ENCODE measurements around the gene PPP2R3B.
"Not testable (repeated sequence)": the region's sequence is repeated elsewhere in the genome, so short reads cannot be mapped to it uniquely, and the experiment has no call there.

The PPP2R3B gene

DNA sequence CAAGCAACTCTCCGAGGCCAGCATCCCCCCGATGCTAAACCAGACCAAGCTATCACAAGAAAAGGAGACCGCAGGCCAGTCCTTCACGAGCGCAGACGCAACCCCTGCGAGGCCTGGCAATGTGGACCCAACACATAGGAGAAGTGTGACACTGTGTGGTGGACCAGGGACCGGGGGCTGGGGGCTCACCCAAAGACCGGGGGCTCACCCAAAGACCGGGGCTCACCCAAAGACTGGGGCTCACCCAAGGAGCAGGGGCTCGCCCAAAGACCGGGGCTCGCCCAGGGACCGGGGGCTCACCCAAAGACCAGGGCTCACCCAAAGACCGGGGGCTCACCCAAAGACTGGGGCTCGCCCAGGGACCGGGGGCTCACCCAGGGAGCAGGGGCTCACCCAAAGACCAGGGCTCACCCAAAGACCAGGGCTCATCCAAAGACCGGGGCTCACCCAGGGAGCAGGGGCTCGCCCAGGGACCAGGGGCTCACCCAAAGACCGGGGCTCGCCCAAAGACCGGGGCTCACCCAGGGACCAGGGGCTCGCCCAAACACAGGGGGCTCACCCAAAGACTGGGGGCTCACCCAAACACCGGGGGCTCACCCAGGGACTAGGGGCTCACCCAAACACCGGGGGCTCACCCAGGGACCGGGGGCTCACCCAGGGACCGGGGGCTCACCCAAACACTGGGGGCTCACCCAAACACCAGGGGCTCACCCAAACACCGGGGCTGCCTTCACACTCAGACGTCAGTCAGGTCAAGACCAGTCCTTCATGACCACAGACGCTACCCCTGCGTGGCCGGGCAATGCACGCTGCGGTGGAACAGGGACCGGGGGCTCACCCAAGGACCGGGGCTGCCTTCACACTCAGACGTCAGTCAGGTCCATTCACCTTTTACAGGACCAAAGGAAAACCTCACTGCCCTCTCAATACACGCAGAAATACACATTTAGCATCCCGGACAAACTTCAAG lies 32.9 kb downstream of the PPP2R3B start:
- DNase-seq (ENCODE audit: low spot score), result no peak

DNA sequence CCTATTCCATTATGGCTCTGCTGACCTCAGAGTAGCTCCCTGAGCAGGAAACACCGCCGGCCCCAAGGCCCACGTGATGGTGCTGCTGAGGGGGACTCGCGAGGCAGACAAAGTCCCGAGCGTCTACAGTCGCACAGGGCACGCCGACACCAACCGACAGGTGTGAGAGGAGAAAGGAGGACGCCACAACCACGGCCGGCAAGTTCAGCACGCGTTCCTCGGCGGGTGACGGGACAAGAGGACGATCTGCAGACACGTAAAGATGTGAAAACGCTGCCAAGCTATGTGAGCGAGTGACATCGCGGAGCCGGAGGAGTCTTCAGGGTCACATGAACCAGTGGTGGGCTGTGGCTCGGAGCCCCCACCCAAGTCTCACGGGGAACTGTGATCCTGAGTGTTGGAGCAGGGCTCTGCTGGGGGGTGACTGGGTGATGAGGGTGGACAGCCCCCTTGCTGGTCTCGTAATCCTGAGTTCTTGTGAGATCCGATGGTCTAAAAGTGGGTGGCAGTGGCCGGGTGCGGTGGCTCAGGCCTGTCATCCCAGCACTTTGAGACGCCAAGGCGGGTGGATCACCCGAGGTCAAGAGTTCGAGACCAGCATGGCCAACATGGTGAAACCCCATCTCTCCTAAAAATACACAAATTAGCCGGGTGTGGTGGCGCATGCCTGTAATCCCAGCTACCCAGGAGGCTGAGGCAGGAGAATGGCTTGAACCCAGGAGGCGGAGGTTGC lies 34.0 kb downstream of the PPP2R3B start:
- no peak for DNase-seq (ENCODE audit: low spot score)

DNA sequence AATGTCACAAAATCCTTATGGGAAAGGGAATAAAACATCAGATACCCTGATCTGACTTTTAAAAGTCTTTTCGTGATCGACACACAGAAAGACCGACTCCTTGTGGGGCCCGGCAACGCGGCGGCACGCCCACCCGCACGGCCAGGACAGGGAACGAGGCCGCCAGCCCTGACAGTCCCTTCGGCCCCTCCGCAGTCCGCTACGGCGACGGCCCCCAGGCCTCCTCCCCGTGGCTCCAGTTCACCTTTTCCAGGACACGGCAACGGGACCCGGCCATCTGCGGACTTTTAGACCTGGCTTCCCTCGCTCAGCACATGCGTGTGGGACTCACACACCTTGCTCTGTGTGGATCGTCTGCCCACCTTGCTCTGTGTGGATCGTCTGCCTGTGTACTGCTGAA lies 34.5 kb downstream of the PPP2R3B start:
- no peak for DNase-seq (ENCODE audit: low spot score)

GRCh38 chrX:351736-352135 lies 35.0 kb downstream of the PPP2R3B start:
- DNase-seq (ENCODE audit: low spot score), result no peak

DNA sequence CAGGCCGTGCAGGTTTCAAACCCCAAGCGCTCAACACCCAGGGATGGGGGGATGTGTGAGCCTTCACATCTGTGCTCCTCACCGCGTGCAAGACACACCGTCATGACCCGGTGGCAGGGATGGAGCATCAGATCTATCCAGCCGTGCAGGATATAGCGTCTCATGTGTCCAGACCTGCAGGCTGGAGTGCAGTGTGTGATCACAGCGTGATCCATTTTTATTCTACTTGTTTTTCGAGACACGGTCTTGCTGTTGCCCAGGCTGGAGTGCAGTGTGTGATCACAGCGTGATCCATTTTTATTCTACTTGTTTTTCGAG lies 35.4 kb downstream of the PPP2R3B start:
- DNase-seq (ENCODE audit: low spot score), result not testable (repeated sequence)

- no peak for DNase-seq (ENCODE audit: low spot score)
These were observed 36.0 kb downstream of the PPP2R3B start for GRCh38 chrX:350534-351323.

- no peak for DNase-seq (ENCODE audit: low spot score)
These were observed 36.6 kb downstream of the PPP2R3B start for GRCh38 chrX:350148-350533.

DNA sequence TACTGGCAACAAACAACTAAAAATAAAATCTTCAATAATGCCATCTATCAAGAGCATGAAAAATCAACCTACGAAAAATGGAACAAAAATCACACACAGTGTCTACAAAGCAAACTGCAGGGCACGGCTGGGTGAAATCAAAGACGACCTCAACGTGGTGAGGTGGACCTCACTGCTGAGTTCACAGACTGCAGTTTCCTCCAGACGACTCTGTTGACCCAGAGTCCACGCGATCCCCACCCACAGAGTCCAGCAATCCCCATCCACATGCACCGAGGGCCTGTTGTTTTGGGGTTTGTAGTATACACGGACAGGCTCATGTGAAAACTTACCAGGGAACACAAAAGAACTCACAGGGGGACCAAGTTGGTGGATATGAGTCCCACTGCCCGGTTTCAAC lies 37.0 kb downstream of the PPP2R3B start:
- no peak for DNase-seq (ENCODE audit: low spot score)

- DNase-seq (ENCODE audit: low spot score), result no peak
These were observed 37.5 kb downstream of the PPP2R3B start for GRCh38 chrX:349196-349595.

GRCh38 chrX:348461-349117 lies 38.1 kb downstream of the PPP2R3B start:
- no peak for DNase-seq (ENCODE audit: low spot score)

- DNase-seq (ENCODE audit: low spot score), result no peak
These were observed 39.2 kb downstream of the PPP2R3B start for GRCh38 chrX:347351-348117.

DNA sequence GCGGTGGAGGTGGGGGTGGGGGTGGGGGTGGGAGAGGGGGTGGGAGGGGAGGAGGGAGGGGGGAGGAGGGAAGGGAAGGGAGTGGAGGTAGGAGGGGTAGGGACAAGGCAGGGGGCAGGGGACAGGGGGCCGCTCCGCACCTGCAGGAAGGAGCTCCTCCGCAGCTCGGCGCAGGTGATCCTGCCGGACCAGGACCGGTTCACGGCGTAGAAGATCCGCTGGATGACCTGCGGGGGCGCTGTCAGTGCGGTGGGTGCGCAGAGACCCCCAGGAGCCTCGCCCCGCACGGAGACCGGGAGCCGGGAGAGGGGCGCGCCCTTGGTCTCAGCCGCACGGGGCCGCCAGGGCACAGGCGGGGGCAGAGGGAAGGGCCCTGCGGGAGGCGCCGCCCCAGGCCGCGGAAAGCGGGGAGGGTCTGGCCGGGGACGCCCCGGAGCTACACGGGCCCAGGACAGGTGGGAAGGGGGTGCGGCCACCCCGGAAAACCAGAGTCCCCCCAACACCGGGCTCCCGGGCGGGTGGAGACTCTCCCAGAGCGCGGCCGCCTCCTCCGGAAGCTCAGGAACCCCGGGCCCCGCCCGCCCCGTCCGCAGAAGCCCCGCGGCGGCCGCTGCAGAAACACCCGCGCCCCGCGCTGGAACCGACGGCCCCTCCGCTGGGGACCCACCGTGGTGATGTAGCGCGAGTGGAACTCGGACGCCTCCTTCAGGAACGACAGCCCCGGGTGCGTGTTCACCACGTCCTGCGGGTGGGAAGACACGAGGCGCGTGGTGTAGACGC lies 40.5 kb downstream of the PPP2R3B start:
- no peak for DNase-seq (ENCODE audit: low spot score)

GRCh38 chrX:345020-345925 lies 41.4 kb downstream of the PPP2R3B start:
- DNase-seq (ENCODE audit: low spot score), result no peak

DNA sequence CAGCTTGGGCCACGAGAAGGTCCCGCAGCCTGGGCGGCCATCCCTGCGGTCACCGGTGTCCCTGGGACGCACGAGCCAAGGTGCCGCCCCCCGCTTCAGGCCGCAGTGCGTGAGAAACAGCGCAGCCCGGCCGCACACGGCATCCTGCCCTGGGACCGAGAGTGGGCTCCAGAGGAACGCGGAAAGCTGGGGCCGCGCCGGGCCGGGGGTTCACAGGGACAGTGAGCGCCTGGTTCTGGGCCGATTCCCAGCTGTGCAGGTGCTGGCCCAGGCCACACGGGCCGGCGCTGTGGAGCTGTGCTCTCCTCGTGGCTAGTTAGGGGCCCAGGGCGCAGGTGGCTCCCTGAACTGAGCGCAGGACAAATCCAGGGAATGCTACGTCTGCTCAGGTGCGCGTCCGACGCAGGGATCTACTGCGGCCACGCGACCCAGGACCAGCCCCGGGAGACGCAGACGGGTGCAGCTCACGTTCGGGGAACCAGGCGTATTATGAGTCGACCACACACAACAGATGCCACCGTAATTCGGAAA lies 42.3 kb downstream of the PPP2R3B start:
- DNase-seq (ENCODE audit: low spot score), result no peak

- no peak for DNase-seq (ENCODE audit: low spot score)
These were observed 45.1 kb downstream of the PPP2R3B start for GRCh38 chrX:341541-342101.

DNA sequence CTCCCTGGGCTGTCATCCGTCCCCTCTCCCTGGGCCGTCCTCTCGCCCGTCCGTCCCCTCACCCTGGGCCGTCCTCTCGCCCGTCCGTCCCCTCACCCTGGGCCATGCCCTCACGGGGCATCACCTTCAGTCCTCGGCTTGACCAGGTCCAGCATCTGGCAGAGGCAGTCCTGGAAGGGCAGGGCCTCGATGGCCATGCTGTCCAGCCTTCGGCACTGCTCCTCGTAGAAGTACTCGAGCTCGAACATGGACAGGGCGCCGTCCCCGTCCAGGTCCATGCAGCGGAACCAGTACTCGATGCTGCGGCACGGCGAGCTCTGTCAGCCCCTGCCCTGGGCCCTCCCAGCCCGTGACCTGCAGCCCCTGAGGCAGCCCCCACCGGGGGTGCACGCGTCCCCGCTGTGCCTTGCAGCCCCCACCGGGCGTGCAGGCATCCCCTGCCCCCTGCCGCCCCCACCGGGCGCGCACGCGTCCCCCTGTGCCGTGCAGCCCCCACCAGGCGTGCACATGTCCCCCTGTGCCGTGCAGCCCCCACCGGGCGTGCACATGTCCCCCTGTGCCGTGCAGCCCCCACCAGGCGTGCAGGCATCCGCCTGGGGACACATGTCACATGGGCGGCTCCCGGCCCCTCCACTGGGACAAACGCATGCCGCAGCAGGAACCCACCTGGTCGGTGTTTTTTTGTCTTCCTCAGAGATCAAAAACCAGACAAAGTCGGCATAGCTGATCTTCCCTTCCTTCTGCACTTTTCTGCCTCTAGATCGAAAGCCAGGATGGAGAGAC lies 45.9 kb downstream of the PPP2R3B start:
- no peak for DNase-seq (ENCODE audit: low spot score)

- no peak for DNase-seq (ENCODE audit: low spot score)
These were observed 46.6 kb downstream of the PPP2R3B start for GRCh38 chrX:340121-340520.

- DNase-seq (ENCODE audit: low spot score), result no peak
These were observed 47.8 kb downstream of the PPP2R3B start for GRCh38 chrX:338836-339400.

Data from kidney tubule cell (primary cell).